Measurements from ENCODE around the gene C19orf18. TPM values are rescaled to one million over a fixed set of nuclear protein-coding genes. Genes with fewer than 3 reads are reported as not detected.

C19orf18 gene
- total and polyA plus RNA-seq, 2 donors, result 0.67 to 1.0 TPM

DNA sequence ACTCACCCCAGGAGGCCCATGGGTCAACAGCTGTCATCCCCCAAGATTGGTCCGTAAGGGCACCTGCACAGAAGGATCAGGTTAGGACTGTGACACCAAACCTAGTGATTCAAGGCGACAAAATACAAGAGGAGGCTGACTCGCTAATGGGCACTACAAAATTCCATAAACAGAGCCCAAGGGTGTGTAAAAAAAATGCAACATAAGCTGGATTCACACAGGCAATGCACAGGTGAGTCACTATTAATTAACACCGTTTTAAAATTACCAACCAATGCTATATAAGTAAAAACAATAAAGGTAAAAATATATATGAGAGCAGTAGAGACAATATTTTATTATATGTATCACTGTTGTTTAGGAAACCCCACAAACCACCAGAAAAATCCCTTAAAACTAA is 26.3 kb upstream of the C19orf18 start:
- Histone ChIP-seq H3K27ac (ENCODE audit: low read depth) (no peak overlapping the region), H3K36me3 (ENCODE audit: insufficient read depth) (peaks cover 10% of the 10 kb centered on the region), H3K4me3 (ENCODE audit: low read depth, low read length) (no peak overlapping the region), H3K4me1 (ENCODE audit: insufficient read depth) (no peaks in the 10 kb centered on the region)
- WGBS, result 98% methylated on average over 4 of the region's 4 CpGs
- DNase-seq (ENCODE audit: extremely low spot score), result no peak

DNA sequence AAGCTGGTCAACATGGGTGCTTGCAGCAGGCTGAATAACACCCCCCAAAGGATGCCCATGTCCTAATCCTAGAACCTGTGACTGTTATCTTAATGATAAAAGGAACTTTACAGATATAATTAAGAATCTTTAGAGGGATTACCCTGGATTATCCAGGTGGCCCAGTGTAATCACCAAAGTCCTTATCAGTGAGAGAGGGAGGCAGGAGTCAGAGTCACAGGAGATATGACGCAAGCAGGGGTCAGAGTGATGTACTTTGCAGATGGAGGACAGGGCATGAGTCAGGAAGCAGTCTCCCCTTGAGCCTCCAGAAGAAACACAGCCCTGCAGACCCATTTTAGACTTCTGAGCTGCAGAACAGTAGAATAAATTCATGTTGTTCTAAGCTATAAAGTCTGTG is 18.5 kb upstream of the C19orf18 start:
- DNase-seq (ENCODE audit: extremely low spot score), result no peak
- 96% methylated on average over 1 of the region's 1 CpG for WGBS
- H3K4me3 ChIP-seq (ENCODE audit: low read depth, low read length), result no peak overlapping the region
- no peak overlapping the region for H3K27ac ChIP-seq (ENCODE audit: low read depth)
- H3K36me3 ChIP-seq (ENCODE audit: insufficient read depth), result peaks cover 12% of the 10 kb centered on the region
- H3K4me1 ChIP-seq (ENCODE audit: insufficient read depth), result no peaks in the 10 kb centered on the region

GRCh38 chr19:57978586-57979289 is 4.4 kb upstream of the C19orf18 start:
- Histone ChIP-seq H3K27ac (ENCODE audit: low read depth) (no peak overlapping the region), H3K4me1 (ENCODE audit: insufficient read depth) (no peaks in the 10 kb centered on the region), H3K4me3 (ENCODE audit: low read depth, low read length) (no peak overlapping the region), H3K36me3 (ENCODE audit: insufficient read depth) (peaks cover 24% of the 10 kb centered on the region)
- no peak for DNase-seq (ENCODE audit: extremely low spot score)
- WGBS, result 98% methylated on average over 3 of the region's 3 CpGs

DNA sequence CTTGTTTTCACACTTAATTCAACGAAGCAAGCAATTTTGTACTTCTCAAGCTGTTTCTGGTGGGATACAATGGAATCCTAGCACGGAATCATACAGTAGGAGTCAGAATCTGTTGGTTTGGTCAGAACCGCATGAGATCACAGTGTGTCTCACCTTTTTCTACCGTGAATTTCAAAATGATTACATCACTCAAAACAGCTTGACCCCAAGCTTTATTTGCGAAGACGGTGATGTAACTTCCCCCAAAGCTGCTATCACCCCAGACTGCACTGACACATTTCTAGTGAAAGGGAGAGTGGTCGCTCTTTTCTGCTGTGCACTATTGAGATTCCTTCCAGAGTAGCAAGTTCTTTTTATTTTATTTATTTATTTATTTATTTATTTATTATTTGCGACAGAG is 9.6 kb downstream of the C19orf18 start:
- Histone ChIP-seq H3K27ac (ENCODE audit: low read depth) (no peak overlapping the region), H3K36me3 (ENCODE audit: insufficient read depth) (no peaks in the 10 kb centered on the region), H3K4me1 (ENCODE audit: insufficient read depth) (no peaks in the 10 kb centered on the region), H3K4me3 (ENCODE audit: low read depth, low read length) (no peak overlapping the region)
- DNase-seq (ENCODE audit: extremely low spot score), result no peak
- 83% methylated on average over 8 of the region's 8 CpGs for WGBS

GRCh38 chr19:57961785-57962184 is 12.5 kb downstream of the C19orf18 start:
- Histone ChIP-seq H3K27ac (ENCODE audit: low read depth) (no peak overlapping the region), H3K4me3 (ENCODE audit: low read depth, low read length) (no peak overlapping the region), H3K4me1 (ENCODE audit: insufficient read depth) (no peaks in the 10 kb centered on the region), H3K36me3 (ENCODE audit: insufficient read depth) (no peaks in the 10 kb centered on the region)
- no peak for DNase-seq (ENCODE audit: extremely low spot score)
- WGBS, result 84% methylated on average over 1 of the region's 1 CpG

GRCh38 chr19:57954996-57955395 is 19.3 kb downstream of the C19orf18 start:
- no peaks in the 10 kb centered on the region for H3K4me1 ChIP-seq (ENCODE audit: insufficient read depth)
- no peak overlapping the region for H3K4me3 ChIP-seq (ENCODE audit: low read depth, low read length)
- 91% methylated on average over 4 of the region's 4 CpGs for WGBS
- no peak overlapping the region for H3K27ac ChIP-seq (ENCODE audit: low read depth)
- H3K36me3 ChIP-seq (ENCODE audit: insufficient read depth), result no peaks in the 10 kb centered on the region
- DNase-seq (ENCODE audit: extremely low spot score), result no peak

GRCh38 chr19:57949702-57950101 is 24.6 kb downstream of the C19orf18 start:
- 92% methylated on average over 12 of the region's 12 CpGs for WGBS
- DNase-seq (ENCODE audit: extremely low spot score), result no peak
- H3K4me1 ChIP-seq (ENCODE audit: insufficient read depth), result no peaks in the 10 kb centered on the region
- H3K4me3 ChIP-seq (ENCODE audit: low read depth, low read length), result no peak overlapping the region
- no peaks in the 10 kb centered on the region for H3K36me3 ChIP-seq (ENCODE audit: insufficient read depth)
- H3K27ac ChIP-seq (ENCODE audit: low read depth), result no peak overlapping the region

- 94% methylated on average over 24 of the region's 24 CpGs for WGBS
- H3K36me3 ChIP-seq (ENCODE audit: insufficient read depth), result no peaks in the 10 kb centered on the region
- DNase-seq (ENCODE audit: extremely low spot score), result no peak
- no peak overlapping the region for H3K4me3 ChIP-seq (ENCODE audit: low read depth, low read length)
- H3K4me1 ChIP-seq (ENCODE audit: insufficient read depth), result no peaks in the 10 kb centered on the region
- no peak overlapping the region for H3K27ac ChIP-seq (ENCODE audit: low read depth)
Observed at GRCh38 chr19:57949296-57949695, 25.0 kb downstream of the C19orf18 start.

GRCh38 chr19:57947419-57948134 is 26.8 kb downstream of the C19orf18 start, which contains the start of gene ZNF256:
TSS of gene ZNF256 (minus strand) at chr19:57947706. CDS start at chr19:57947474, 232 bp downstream.
- Histone ChIP-seq H3K36me3 (ENCODE audit: insufficient read depth) (no peaks in the 10 kb centered on the region), H3K27ac (ENCODE audit: low read depth) (peak within 1 kb of the TSS; percentile 63), H3K4me1 (ENCODE audit: insufficient read depth) (no peaks in the 10 kb centered on the region), H3K4me3 (ENCODE audit: low read depth, low read length) (peak within 1 kb of the TSS; percentile 86)
- WGBS, result 6% methylated on average over 54 of the region's 54 CpGs
- peak; percentile 88 for DNase-seq (ENCODE audit: extremely low spot score)

- Histone ChIP-seq H3K27ac (ENCODE audit: low read depth) (peak overlapping the region; percentile 63), H3K4me1 (ENCODE audit: insufficient read depth) (no peaks in the 10 kb centered on the region), H3K4me3 (ENCODE audit: low read depth, low read length) (peak overlapping the region; percentile 86), H3K36me3 (ENCODE audit: insufficient read depth) (no peaks in the 10 kb centered on the region)
- no peak for DNase-seq (ENCODE audit: extremely low spot score)
- under 1% methylated on average over 18 of the region's 18 CpGs for WGBS
Observed at GRCh38 chr19:57947088-57947418, 27.3 kb downstream of the C19orf18 start.

- Histone ChIP-seq H3K27ac (ENCODE audit: low read depth) (no peak overlapping the region), H3K36me3 (ENCODE audit: insufficient read depth) (peaks cover 3% of the 10 kb centered on the region), H3K4me1 (ENCODE audit: insufficient read depth) (no peaks in the 10 kb centered on the region), H3K4me3 (ENCODE audit: low read depth, low read length) (no peak overlapping the region)
- no peak for DNase-seq (ENCODE audit: extremely low spot score)
- 67% methylated on average over 2 of the region's 2 CpGs for WGBS
Observed at GRCh38 chr19:57946316-57946715, 28.0 kb downstream of the C19orf18 start.

GRCh38 chr19:57941593-57941992 is 32.7 kb downstream of the C19orf18 start:
- no peak for DNase-seq (ENCODE audit: extremely low spot score)
- H3K27ac ChIP-seq (ENCODE audit: low read depth), result no peak overlapping the region
- H3K4me3 ChIP-seq (ENCODE audit: low read depth, low read length), result no peak overlapping the region
- no peaks in the 10 kb centered on the region for H3K4me1 ChIP-seq (ENCODE audit: insufficient read depth)
- H3K36me3 ChIP-seq (ENCODE audit: insufficient read depth), result peaks cover 5% of the 10 kb centered on the region
- 97% methylated on average over 3 of the region's 3 CpGs for WGBS

- Histone ChIP-seq H3K4me1 (ENCODE audit: insufficient read depth) (no peaks in the 10 kb centered on the region), H3K36me3 (ENCODE audit: insufficient read depth) (no peaks in the 10 kb centered on the region), H3K4me3 (ENCODE audit: low read depth, low read length) (no peak overlapping the region), H3K27ac (ENCODE audit: low read depth) (no peak overlapping the region)
- 87% methylated on average over 12 of the region's 12 CpGs for WGBS
- DNase-seq (ENCODE audit: extremely low spot score), result no peak
Observed at GRCh38 chr19:57935731-57936130, 38.6 kb downstream of the C19orf18 start.
